ENCODE data around the gene DRC3.

Gene DRC3

DNA sequence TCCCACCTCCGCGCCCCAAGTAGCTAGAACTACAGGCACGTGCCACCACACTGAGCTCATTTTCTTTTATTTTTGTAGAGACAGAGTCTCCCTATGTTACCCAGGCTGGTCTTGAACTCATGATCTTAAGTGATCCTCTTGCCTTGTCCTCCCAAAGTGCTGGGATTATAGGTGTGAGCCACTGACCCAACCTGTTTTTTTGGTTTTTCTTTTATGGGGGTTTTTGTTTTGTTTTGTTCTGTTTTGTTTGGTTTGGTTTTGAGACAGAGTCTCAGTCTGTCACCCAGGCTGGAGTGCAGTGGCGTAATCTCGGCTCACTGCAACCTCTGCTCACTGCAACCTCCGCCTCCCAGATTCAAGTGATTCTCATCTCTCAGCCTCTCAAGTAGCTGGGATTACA, 82.9 kb downstream of the DRC3 start:
- Histone ChIP-seq H3F3A (ENCODE audit: insufficient read depth, low read length) (no peaks in the 10 kb centered on the region), H3K9ac (ENCODE audit: low read length) (no peak overlapping the region), H3K9me2 (replicated peaks; ENCODE audit: insufficient read depth, low read length) (no peaks in the 10 kb centered on the region), H3K79me2 (ENCODE audit: low read length) (no peaks in the 10 kb centered on the region), H4K20me1 (ENCODE audit: insufficient read depth, low read length) (no peaks in the 10 kb centered on the region), H3K27ac (ENCODE audit: low read length) (no peak overlapping the region), H3K9me3 (replicated peaks; ENCODE audit: insufficient read depth, low read length) (no peaks in the 10 kb centered on the region), H2AFZ (ENCODE audit: low read length) (no peak overlapping the region), H3K4me1 (ENCODE audit: low read length) (no peaks in the 10 kb centered on the region), H3K4me3 (ENCODE audit: low read length) (no peak overlapping the region), H3K27me3 (replicated peaks; ENCODE audit: insufficient read depth, low read length) (no peaks in the 10 kb centered on the region), H3K4me2 (ENCODE audit: low read depth, low read length) (no peak overlapping the region), H3K36me3 (replicated peaks; ENCODE audit: insufficient read depth, low read length) (no peaks in the 10 kb centered on the region)
- TF ChIP-seq EZH2 (optimal IDR thresholded peaks at IDR 0.05; ENCODE audit: low read depth, low read length) = no peak
- TF ChIP-seq, protein P1, sequence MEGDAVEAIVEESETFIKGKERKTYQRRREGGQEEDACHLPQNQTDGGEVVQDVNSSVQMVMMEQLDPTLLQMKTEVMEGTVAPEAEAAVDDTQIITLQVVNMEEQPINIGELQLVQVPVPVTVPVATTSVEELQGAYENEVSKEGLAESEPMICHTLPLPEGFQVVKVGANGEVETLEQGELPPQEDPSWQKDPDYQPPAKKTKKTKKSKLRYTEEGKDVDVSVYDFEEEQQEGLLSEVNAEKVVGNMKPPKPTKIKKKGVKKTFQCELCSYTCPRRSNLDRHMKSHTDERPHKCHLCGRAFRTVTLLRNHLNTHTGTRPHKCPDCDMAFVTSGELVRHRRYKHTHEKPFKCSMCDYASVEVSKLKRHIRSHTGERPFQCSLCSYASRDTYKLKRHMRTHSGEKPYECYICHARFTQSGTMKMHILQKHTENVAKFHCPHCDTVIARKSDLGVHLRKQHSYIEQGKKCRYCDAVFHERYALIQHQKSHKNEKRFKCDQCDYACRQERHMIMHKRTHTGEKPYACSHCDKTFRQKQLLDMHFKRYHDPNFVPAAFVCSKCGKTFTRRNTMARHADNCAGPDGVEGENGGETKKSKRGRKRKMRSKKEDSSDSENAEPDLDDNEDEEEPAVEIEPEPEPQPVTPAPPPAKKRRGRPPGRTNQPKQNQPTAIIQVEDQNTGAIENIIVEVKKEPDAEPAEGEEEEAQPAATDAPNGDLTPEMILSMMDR (IDR thresholded peaks at IDR 0.05; ENCODE audit: low read length) = no peak
- no peak for DNase-seq

DNA sequence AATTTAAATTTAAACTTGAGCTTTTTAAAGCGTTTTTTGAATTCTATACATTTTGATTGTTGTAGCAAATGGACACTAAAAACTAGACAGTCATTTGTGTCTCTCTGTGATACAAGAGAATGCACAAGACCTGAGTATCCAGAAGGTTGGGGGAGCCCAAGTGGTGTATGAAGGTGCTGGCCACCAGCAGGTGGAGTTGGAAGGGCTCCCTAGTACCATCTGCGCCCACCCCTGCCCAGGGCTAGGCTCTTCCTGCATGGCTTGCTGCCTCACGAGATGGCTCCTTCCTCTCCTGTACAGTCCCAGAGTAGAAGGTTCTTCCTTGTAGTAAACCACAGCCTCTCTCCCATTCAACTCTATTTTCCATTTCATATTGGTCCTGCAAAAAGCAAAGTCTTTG, 83.6 kb downstream of the DRC3 start:
- no peak for DNase-seq
- Histone ChIP-seq H3K36me3 (replicated peaks; ENCODE audit: insufficient read depth, low read length) (no peaks in the 10 kb centered on the region), H4K20me1 (ENCODE audit: insufficient read depth, low read length) (no peaks in the 10 kb centered on the region), H3F3A (ENCODE audit: insufficient read depth, low read length) (no peaks in the 10 kb centered on the region), H3K9ac (ENCODE audit: low read length) (no peak overlapping the region), H3K9me2 (replicated peaks; ENCODE audit: insufficient read depth, low read length) (no peaks in the 10 kb centered on the region), H3K9me3 (replicated peaks; ENCODE audit: insufficient read depth, low read length) (no peaks in the 10 kb centered on the region), H3K27ac (ENCODE audit: low read length) (no peak overlapping the region), H3K79me2 (ENCODE audit: low read length) (no peaks in the 10 kb centered on the region), H2AFZ (ENCODE audit: low read length) (no peak overlapping the region), H3K4me2 (ENCODE audit: low read depth, low read length) (no peak overlapping the region), H3K4me1 (ENCODE audit: low read length) (no peaks in the 10 kb centered on the region), H3K27me3 (replicated peaks; ENCODE audit: insufficient read depth, low read length) (no peaks in the 10 kb centered on the region), H3K4me3 (ENCODE audit: low read length) (no peak overlapping the region)
- TF ChIP-seq EZH2phosphoT487 (IDR thresholded peaks at IDR 0.05; ENCODE audit: low read length) (no peak), EZH2 (optimal IDR thresholded peaks at IDR 0.05; ENCODE audit: low read depth, low read length) (no peak)
- TF ChIP-seq, protein P1 (IDR thresholded peaks at IDR 0.05; ENCODE audit: low read length) = no peak

DNA sequence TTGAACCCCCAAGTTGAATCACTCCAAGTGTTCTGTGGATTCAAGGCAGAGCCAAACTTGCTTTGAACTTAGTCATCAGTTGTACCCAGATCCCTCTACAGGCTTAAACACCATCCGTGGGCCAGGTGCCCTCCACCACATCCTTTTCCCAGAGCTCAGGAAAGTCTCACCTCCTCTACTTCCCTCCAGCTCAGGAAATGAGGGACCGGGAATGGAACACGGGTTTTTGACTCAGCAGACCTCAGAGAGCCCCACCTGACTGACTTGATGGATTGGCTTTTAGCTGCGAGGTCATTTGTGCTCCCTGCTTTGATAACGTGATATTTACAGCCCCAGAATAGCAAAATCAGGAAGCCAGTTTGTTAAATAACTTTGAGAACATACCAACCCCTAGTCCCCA, 86.6 kb downstream of the DRC3 start:
- Histone ChIP-seq H3K4me1 (ENCODE audit: low read length) (no peaks in the 10 kb centered on the region), H3K4me3 (ENCODE audit: low read length) (no peak overlapping the region), H4K20me1 (ENCODE audit: insufficient read depth, low read length) (no peaks in the 10 kb centered on the region), H3K27me3 (replicated peaks; ENCODE audit: insufficient read depth, low read length) (no peaks in the 10 kb centered on the region), H3K27ac (ENCODE audit: low read length) (no peak overlapping the region), H3K9ac (ENCODE audit: low read length) (no peak overlapping the region), H3K9me2 (replicated peaks; ENCODE audit: insufficient read depth, low read length) (no peaks in the 10 kb centered on the region), H3K36me3 (replicated peaks; ENCODE audit: insufficient read depth, low read length) (no peaks in the 10 kb centered on the region), H2AFZ (ENCODE audit: low read length) (no peak overlapping the region), H3F3A (ENCODE audit: insufficient read depth, low read length) (no peaks in the 10 kb centered on the region), H3K4me2 (ENCODE audit: low read depth, low read length) (no peak overlapping the region), H3K79me2 (ENCODE audit: low read length) (no peaks in the 10 kb centered on the region), H3K9me3 (replicated peaks; ENCODE audit: insufficient read depth, low read length) (no peaks in the 10 kb centered on the region)
- DNase-seq = no peak
- TF ChIP-seq EZH2 (optimal IDR thresholded peaks at IDR 0.05; ENCODE audit: low read depth, low read length) (no peak), EZH2phosphoT487 (IDR thresholded peaks at IDR 0.05; ENCODE audit: low read length) (no peak)
- TF ChIP-seq, protein P1 (IDR thresholded peaks at IDR 0.05; ENCODE audit: low read length) = no peak
